HG03175 (cell line): Measurements from ENCODE around the gene IL10RA.
"Not testable (repeated sequence)": the region's sequence is repeated elsewhere in the genome, so short reads cannot be mapped to it uniquely, and the experiment has no call there.

Experiments
- ATAC-seq: cut with Tn5 transposase; IDR thresholded peaks from one replicate; pipeline ENCODE4 v1.9.1; 2021; ENCODE audit warnings: mild to moderate bottlenecking, moderate library complexity; ENCODE audit not compliant: unreplicated experiment

IL10RA gene

GRCh38 chr11:117960406-117960805, 25.8 kb upstream of the IL10RA start:
- ATAC-seq: no peak

- ATAC-seq: no peak
These were observed 24.3 kb upstream of the IL10RA start for GRCh38 chr11:117961896-117962295.

- no peak for ATAC-seq
These were observed 23.4 kb upstream of the IL10RA start for GRCh38 chr11:117962826-117963225.

GRCh38 chr11:117966908-117967307, 19.3 kb upstream of the IL10RA start:
- ATAC-seq: no peak

- ATAC-seq: no peak
These were observed 16.8 kb upstream of the IL10RA start for GRCh38 chr11:117969160-117969991.

- ATAC-seq: no peak
These were observed 15.7 kb upstream of the IL10RA start for GRCh38 chr11:117970400-117971024.

GRCh38 chr11:117972044-117972443, 14.2 kb upstream of the IL10RA start:
- no peak for ATAC-seq

- ATAC-seq: no peak
These were observed 13.3 kb upstream of the IL10RA start for GRCh38 chr11:117972629-117973502.

- ATAC-seq: no peak
These were observed 12.7 kb upstream of the IL10RA start for GRCh38 chr11:117973503-117973860.

- no peak for ATAC-seq
These were observed 9.7 kb upstream of the IL10RA start for GRCh38 chr11:117976445-117976844.

GRCh38 chr11:117977029-117977428, 9.2 kb upstream of the IL10RA start:
- no peak for ATAC-seq

- ATAC-seq: not testable (repeated sequence)
These were observed 8.5 kb upstream of the IL10RA start for GRCh38 chr11:117977612-117978264.

- not testable (repeated sequence) for ATAC-seq
These were observed 7.8 kb upstream of the IL10RA start for GRCh38 chr11:117978291-117978910.

- no peak for ATAC-seq
These were observed 7.2 kb upstream of the IL10RA start for GRCh38 chr11:117978991-117979390.

GRCh38 chr11:117979481-117980211, 6.5 kb upstream of the IL10RA start:
- no peak for ATAC-seq

- no peak for ATAC-seq
These were observed 5.9 kb upstream of the IL10RA start for GRCh38 chr11:117980280-117980679.

- ATAC-seq: no peak
These were observed 5.5 kb upstream of the IL10RA start for GRCh38 chr11:117980720-117981119.

- no peak for ATAC-seq
These were observed 3.1 kb upstream of the IL10RA start for GRCh38 chr11:117983163-117983475.

- no peak for ATAC-seq
These were observed 1.7 kb upstream of the IL10RA start for GRCh38 chr11:117984476-117984875.

GRCh38 chr11:117986981-117987574, 884 bp downstream of the IL10RA start:
- ATAC-seq: peak; percentile 48
